Measurements from ENCODE around the gene PSPN. TPM values are rescaled to one million over a fixed set of nuclear protein-coding genes. Genes with fewer than 3 reads are reported as not detected.
"Not testable (repeated sequence)": the region's sequence is repeated elsewhere in the genome, so short reads cannot be mapped to it uniquely, and the experiment has no call there.

Gene PSPN
- total RNA-seq, 2 donors from 2014 or later, result 1.9 to 2.8 TPM

DNA sequence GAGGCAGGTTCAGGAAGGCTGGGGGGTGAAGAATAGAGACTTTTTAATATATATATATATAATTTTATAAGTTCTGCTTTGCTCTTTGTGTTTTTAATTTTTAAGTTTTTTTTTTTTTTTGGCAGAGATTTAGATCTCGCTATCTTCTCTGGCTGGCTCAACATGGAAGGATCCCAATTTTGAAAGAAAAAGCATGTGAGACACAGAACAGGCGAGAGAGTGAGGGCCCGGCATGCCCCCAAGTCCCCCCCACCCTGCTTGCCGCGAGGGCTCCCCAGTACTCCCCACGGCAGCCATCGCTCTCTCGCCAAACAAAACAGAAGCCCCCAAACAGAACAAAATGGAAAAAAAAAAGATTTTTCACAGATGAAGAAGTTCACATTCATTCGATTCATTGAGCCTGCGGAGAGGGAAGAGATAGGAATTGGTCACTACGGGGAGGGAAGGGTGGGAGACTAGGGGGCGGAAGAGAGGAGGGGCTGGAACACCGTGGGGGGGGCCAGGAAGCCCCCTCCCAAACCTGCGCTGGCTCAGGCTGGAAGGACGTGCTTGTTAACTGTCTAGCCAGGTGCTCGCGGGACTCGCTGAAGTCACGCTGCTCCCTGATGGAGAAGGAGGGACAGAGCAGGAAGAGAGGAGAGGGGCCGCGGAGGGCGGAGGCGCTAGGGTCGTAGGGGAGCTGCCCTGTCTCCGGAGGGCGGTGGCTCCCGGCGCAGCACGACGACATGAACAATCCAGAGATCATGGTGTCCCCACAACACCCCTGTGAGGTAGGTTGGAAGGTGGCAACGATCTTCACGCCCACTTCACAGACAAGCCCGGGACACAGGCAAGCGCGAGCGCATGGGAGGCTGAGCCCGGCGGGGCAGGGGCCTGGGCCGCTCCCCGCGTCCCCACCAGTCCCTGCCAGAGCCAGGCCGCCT, 38.2 kb upstream of the PSPN start:
- H3K4me1 Mint-ChIP-seq, result no peaks in the 10 kb centered on the region
- H3K27me3 Mint-ChIP-seq, result no peaks in the 10 kb centered on the region
- H3K4me3 Mint-ChIP-seq, result no peak overlapping the region
- H3K36me3 Mint-ChIP-seq (ENCODE audit: low read depth), result peaks cover 62% of the 10 kb centered on the region
- no peaks in the 10 kb centered on the region for H3K9me3 Mint-ChIP-seq
- H3K27ac Mint-ChIP-seq, result no peak overlapping the region
- no peak for ATAC-seq (replicated peaks)

DNA sequence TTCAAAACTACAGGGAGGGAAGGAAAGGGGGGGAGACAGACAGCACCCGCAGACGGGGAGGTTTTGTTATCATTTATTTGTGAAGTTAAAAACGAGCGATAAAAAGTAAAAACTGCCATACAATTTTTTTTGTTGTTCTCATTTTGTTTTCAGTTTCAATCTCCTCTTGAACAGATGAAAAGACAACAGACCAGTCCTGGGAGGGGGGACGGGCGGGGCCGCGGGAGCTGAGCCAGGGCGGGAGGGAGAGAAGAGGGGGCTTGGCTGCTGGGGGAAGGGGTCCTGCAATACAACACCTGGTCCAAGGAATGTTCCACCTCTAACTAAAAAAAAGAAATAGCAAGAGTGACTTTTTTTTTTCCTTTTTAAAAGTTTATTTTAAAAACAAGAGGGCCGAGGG, 37.6 kb upstream of the PSPN start:
- H3K36me3 Mint-ChIP-seq (ENCODE audit: low read depth), result peaks cover 55% of the 10 kb centered on the region
- H3K4me1 Mint-ChIP-seq, result no peaks in the 10 kb centered on the region
- no peak overlapping the region for H3K27ac Mint-ChIP-seq
- no peak for ATAC-seq (replicated peaks)
- no peak overlapping the region for H3K4me3 Mint-ChIP-seq
- H3K27me3 Mint-ChIP-seq, result no peaks in the 10 kb centered on the region
- H3K9me3 Mint-ChIP-seq, result no peaks in the 10 kb centered on the region

DNA sequence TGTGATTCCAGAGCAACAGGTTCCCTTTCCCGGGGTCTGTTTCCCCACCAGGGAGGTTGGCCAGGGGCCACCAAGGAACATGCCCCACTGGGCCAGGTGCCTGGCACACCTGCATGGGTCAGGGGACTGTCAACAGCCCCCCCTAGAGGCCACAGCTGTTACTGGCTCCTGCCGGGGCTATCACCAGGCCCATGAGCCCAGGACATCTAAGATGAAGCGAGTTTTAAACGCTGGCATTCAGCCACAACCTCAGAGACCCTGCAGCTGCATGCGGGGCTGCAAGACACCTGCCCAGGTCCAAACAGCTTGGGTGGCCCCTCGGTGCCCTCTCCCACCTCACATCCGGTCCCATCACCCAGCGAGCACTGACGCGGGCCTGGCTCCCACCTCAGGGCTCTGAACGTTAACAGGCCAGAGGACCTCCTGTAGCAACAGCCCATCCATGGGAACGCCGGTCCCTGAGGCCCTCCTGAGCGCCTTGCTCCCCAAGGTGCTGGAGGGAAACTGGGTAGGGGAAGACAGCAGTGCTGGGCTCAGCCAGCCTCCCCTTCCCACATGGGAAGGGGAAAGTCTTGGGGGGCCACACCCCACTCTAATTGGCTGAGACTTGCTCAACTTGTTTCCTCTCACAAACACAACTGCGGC, 36.8 kb upstream of the PSPN start:
- Mint-ChIP-seq H3K27ac (no peak overlapping the region), H3K36me3 (ENCODE audit: low read depth) (peaks cover 49% of the 10 kb centered on the region), H3K9me3 (no peaks in the 10 kb centered on the region), H3K4me3 (no peak overlapping the region), H3K4me1 (no peaks in the 10 kb centered on the region), H3K27me3 (no peaks in the 10 kb centered on the region)
- ATAC-seq (replicated peaks), result peak; percentile 80

DNA sequence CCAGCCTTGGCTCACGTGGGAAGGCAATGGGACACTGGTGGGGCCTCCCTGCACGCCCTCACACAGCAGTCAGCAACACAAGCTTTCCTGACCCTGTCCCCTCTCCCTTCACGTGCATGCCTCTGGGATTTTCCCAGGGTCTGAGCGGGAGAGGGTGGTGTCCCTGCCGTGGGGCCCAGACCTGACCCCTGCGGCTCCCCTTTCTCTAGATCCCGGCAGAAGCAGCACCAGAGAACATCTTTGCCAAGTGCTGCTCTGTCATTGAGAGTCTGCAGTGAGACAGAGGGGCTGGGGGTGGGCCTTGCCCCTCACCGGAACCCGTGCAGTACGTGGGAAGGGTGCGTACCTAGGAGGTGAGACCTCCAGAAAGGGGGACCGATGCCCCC, 36.3 kb upstream of the PSPN start:
- peak; percentile 8 for ATAC-seq (replicated peaks)

DNA sequence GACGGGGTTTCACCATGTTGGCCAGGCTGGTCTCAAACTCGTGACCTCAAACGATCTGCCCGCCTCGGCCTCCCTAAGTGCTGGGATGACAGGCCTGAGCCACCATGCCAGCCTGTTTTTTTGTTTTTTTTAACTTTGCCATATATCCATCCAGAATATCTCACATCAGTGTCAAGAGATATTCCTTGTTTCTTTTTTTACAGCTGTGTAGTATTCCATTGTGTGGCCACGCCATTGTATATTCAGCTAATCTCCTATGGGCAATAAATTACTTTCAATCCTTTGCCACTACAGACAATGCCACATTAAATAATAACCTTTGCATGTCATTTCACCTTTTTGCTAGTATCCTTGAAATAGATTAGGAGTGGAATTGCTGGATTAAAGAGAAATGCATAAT, 33.6 kb upstream of the PSPN start:
- no peak overlapping the region for H3K27ac Mint-ChIP-seq
- no peaks in the 10 kb centered on the region for H3K4me1 Mint-ChIP-seq
- H3K36me3 Mint-ChIP-seq (ENCODE audit: low read depth), result peaks cover 18% of the 10 kb centered on the region
- H3K9me3 Mint-ChIP-seq, result no peaks in the 10 kb centered on the region
- no peak for ATAC-seq (replicated peaks)
- no peaks in the 10 kb centered on the region for H3K27me3 Mint-ChIP-seq
- H3K4me3 Mint-ChIP-seq, result no peak overlapping the region

More for the DNA sequence above, 36.3 kb upstream of the PSPN start:
- H3K4me1 Mint-ChIP-seq, result no peaks in the 10 kb centered on the region
- H3K27ac Mint-ChIP-seq, result no peak overlapping the region
- no peaks in the 10 kb centered on the region for H3K9me3 Mint-ChIP-seq
- peaks cover 44% of the 10 kb centered on the region for H3K36me3 Mint-ChIP-seq (ENCODE audit: low read depth)
- H3K27me3 Mint-ChIP-seq, result no peaks in the 10 kb centered on the region
- no peak overlapping the region for H3K4me3 Mint-ChIP-seq

DNA sequence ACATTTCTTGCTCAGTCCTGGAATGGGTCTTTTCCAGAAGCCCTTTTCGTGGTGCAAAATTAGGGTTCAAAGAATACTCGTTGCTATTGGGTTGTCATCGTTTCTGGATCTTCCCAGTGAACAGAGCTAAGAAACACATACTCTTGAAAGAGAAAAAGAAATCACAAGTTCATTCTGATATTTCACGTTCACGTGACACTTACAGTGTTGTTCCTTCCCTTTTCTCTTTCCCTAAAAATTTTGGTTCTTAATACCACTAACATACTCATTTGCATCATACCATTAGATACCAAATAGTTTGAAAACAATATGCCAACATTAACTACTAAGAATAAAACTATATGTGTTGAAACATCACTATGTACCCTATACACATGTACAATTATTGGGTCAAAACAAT, 30.7 kb upstream of the PSPN start:
- Mint-ChIP-seq H3K9me3 (no peaks in the 10 kb centered on the region), H3K4me1 (no peaks in the 10 kb centered on the region), H3K27me3 (no peaks in the 10 kb centered on the region), H3K27ac (no peak overlapping the region), H3K4me3 (no peak overlapping the region), H3K36me3 (ENCODE audit: low read depth) (no peaks in the 10 kb centered on the region)
- no peak for ATAC-seq (replicated peaks)

DNA sequence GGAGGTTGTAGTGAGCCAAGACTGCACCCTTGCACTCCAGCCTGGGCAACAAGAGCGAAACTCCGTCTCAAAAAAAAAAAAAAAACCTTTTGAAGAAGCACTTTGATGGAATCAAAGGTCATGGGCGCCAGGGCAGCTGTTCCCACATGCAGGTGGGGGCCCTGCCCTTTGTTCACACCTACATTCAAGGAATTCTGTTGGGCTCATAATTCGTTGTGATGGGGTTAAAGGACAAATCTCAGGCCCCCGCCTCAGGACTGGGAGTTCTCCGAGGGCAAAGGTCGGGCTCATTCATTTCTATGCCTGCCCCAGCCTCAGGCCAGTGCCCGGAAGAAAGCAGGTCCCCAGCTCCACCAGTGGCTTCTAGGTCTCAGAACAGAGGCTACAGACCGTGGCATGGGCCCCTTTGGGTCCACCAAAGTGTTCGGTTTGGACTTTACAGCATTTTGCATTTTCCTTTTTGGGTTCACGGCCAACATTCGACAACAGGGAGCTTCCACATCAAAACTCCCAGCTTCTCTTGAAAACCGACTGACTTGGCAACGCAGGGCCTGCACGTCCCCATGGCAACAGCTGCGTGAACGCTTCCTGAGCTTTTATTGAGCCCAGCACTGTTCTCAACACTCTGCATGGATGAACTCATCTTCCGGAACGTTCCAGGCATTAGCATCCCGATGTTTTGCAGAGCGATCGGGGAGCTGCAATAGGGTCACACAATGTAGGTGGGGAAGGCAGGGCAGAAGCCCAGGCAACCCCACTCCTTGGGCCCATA, 27.3 kb upstream of the PSPN start:
- no peaks in the 10 kb centered on the region for H3K9me3 Mint-ChIP-seq
- H3K4me1 Mint-ChIP-seq, result no peaks in the 10 kb centered on the region
- H3K27me3 Mint-ChIP-seq, result no peaks in the 10 kb centered on the region
- H3K4me3 Mint-ChIP-seq, result no peak overlapping the region
- no peaks in the 10 kb centered on the region for H3K36me3 Mint-ChIP-seq (ENCODE audit: low read depth)
- H3K27ac Mint-ChIP-seq, result no peak overlapping the region
- ATAC-seq (replicated peaks), result no peak

DNA sequence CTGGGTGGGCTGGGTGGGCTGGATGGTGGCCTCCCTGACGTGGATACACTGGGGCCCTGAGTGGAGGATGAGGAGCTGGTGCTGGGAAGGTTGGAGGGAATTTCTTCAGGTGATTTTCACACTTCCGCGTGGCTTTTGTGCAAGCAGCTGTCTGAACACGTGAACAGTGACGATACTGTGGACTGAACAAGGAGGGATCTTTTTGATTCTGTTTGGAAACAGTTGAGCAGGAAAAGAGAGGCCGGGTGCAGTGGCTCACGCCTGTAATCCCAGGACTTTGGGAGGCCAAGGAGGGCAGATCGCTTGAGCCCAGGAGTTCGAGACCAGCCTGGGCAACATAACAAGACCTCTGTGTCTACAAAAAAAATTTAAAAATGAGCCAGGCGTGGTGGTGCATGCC, 26.3 kb upstream of the PSPN start:
- no peak overlapping the region for H3K4me3 Mint-ChIP-seq
- H3K27me3 Mint-ChIP-seq, result no peaks in the 10 kb centered on the region
- H3K4me1 Mint-ChIP-seq, result no peaks in the 10 kb centered on the region
- H3K9me3 Mint-ChIP-seq, result no peaks in the 10 kb centered on the region
- H3K36me3 Mint-ChIP-seq (ENCODE audit: low read depth), result no peaks in the 10 kb centered on the region
- no peak for ATAC-seq (replicated peaks)
- no peak overlapping the region for H3K27ac Mint-ChIP-seq

DNA sequence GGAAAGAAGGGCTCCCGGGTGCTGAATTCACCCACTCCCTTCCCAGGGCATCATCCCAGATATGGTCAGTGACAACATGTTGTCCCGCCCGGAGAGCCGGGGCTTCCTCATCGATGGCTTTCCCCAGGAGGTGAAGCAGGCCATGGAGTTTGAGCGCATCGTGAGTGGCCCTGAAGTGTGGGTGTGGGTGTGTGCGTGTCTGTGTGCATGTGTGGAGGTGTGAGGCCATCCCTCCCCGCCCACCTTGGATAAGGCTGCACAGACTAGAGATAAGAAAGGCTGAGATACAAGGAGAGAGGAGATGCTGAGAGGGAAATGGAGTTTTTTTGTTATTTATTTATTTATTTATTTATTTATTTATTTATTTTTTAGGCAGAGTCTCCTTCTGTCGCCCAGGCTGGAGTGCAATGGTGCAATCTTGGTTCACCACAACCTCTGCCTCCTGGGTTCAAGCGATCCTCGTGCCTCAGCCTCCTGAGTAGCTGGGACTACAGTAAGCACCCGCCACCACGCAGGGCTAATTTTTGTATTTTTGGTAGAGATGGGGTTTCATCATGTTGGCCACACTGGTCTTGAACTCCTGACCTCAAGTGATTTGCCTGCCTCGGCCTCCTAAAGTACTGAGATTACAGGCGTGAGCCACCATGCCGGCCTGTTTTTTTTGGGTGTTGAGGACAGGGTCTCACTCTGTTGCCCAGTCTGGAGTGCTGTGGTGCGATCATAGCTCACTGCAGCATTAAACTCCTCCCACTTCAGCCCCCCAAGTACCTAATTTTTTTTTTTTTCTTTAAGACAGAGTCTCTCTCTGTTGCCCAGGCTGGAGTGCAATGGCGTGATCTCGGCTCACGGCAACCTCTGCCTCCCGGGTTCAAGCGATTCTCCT, 24.6 kb upstream of the PSPN start:
- H3K9me3 Mint-ChIP-seq; H3K4me1 Mint-ChIP-seq; H3K27ac Mint-ChIP-seq; H3K4me3 Mint-ChIP-seq; H3K27me3 Mint-ChIP-seq; ATAC-seq (replicated peaks); H3K36me3 Mint-ChIP-seq (ENCODE audit: low read depth): not testable (repeated sequence)

DNA sequence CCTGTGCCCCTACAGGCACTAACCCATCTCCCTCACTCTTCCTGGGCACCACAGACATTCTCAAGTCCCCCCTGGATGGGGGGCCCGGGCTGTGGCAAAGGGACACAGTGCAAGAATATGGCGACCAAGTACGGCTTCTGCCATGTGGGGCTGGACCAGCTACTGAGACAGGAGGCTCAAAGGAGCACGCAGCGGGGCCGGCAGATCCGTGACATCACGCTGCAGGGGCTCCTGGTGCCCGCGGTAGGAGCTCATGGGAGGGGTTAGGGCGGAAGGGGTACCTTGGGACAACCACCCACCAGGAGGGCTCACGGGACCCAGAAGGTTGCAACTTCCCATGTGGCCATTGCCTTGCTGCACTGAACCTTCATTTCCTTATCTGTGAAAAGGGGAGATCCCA, 20.6 kb upstream of the PSPN start:
- Mint-ChIP-seq H3K36me3 (ENCODE audit: low read depth) (peaks cover 19% of the 10 kb centered on the region), H3K9me3 (no peaks in the 10 kb centered on the region), H3K4me3 (no peak overlapping the region), H3K27ac (no peak overlapping the region), H3K4me1 (peaks cover 14% of the 10 kb centered on the region), H3K27me3 (no peaks in the 10 kb centered on the region)
- ATAC-seq (replicated peaks), result no peak

DNA sequence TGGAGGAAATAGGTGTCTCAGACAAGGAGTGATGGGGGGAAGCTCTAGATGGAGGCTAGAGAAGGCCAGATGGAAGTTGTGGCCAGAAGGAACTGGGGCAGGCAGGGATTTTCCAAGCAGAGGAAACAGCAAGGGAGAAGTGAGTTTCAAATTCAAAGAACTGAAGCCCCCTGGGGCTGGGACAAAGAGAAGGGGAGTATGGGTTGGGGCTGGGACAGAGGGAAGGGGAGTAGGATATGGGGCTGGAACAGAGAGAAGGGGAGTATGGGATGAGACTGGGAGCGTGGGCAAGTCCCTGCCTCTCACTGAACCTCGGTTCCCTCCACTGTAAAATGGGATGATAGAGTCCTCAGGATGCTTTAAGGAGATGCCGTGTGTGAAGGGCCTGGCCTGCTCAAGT, 19.1 kb upstream of the PSPN start:
- H3K4me1 Mint-ChIP-seq, result peaks cover 19% of the 10 kb centered on the region
- peak overlapping the region; percentile 99 for H3K27ac Mint-ChIP-seq
- H3K9me3 Mint-ChIP-seq, result no peaks in the 10 kb centered on the region
- no peak for ATAC-seq (replicated peaks)
- peaks cover 34% of the 10 kb centered on the region for H3K36me3 Mint-ChIP-seq (ENCODE audit: low read depth)
- H3K27me3 Mint-ChIP-seq, result no peaks in the 10 kb centered on the region
- peak overlapping the region; percentile 90 for H3K4me3 Mint-ChIP-seq

DNA sequence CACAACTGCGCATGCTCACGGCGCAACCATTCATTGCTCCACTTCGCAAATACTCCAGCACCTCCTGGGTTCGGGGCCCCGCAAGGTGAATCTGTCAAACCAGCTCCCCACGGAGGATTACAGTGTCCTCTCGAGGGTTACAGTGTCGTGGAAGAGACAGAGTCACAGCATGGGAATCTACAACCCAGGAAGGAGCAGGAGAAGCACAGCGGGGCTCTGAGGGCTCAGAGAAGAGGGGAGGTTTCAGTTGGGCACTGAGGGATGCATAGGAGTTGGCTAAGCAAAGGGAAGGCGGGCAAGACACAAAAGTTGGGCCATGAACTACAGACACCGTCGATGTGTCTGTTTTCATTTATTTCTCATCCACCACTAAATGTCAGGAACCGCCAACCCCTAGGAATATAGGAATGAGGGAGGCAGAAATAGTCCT, 18.3 kb upstream of the PSPN start:
- no peak for ATAC-seq (replicated peaks)
- Mint-ChIP-seq H3K36me3 (ENCODE audit: low read depth) (peaks cover 42% of the 10 kb centered on the region), H3K4me3 (peak overlapping the region; percentile 90), H3K9me3 (no peaks in the 10 kb centered on the region), H3K4me1 (peaks cover 19% of the 10 kb centered on the region), H3K27me3 (no peaks in the 10 kb centered on the region), H3K27ac (peak overlapping the region; percentile 99)

DNA sequence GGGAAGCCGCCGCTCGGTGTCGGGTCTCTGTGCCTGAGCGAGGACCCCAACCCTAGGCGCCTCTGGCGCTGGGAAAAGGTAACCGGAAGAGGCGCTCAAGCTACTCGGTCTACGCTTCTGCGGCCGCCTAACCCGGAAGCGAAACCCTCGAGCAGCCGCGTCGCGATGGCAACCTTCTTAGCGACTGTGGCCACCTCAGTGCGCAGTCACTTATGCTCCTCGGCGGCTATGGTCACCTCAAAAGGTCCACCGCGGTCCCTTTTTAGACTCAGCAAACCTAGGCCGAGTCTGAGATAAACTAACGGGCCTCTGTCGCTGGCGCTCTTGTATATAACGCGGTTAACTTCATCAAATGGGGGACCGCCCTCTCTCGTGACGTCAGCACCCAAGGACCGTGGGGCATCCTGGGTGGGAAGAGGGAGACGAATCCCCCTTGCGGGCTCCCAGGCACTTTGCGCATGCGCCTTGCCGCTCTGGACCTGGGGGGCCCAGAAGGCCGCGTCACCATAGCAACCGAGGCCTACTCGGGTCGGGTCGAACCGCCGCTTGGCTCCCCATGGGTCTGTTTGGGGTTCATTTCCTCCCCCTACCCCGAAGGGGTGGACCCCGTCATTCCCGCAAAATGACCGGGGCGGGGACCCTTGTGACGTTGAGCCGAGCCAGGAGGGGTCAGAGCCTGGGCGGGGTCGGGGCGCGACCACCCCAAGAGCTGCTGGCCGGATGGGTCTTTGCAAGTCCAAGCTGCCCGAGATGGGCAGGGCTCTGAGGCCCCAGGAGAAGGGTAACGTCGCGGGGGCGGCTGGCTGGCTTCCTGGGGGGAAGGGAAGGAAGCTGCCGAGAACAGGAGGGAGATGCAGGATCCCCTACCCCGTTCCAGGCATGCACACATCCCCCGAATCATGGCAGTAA, 17.6 kb upstream of the PSPN start, which contains the start of gene GTF2F1:
TSS of gene GTF2F1 (minus strand) at position 91 of the 909 bp plus-strand sequence. CDS start 169 bp downstream, outside the sequence.
- H3K27ac Mint-ChIP-seq, result peak within 1 kb of the TSS; percentile 99
- no peaks in the 10 kb centered on the region for H3K27me3 Mint-ChIP-seq
- H3K36me3 Mint-ChIP-seq (ENCODE audit: low read depth), result peaks cover 49% of the 10 kb centered on the region
- no peaks in the 10 kb centered on the region for H3K9me3 Mint-ChIP-seq
- H3K4me3 Mint-ChIP-seq, result peak within 1 kb of the TSS; percentile 90
- ATAC-seq (replicated peaks), result peak; percentile 94
- peaks cover 22% of the 10 kb centered on the region for H3K4me1 Mint-ChIP-seq
